ENCODE measurements around the gene INSIG1. TPM values are rescaled to one million over a fixed set of nuclear protein-coding genes. Genes with fewer than 3 reads are reported as not detected.
A peak's percentile ranks its signal among the peaks of the same experiment; 100 is the strongest.

INSIG1 gene
- total and polyA plus RNA-seq, 12 donors = 9.9 to 249 (median 56.1) TPM

DNA sequence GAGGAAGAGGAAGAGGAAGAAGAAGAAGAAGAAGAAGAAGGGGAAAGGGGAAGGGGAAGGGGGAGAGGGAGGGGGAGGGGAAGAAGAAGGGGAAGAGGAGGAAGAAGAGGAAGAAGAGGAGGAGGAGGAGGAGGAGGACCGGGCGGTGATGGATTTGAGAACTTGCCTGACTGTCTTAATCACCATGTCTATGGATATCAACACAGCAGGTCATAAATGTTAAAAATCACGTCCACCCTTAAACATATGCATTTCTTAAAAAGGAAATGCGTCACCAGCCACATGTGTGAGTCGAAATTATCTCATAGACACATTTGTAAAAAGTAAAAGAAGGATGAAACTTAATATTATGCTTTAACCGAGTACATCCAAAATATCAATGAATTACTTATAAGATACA is 42.1 kb upstream of the INSIG1 start:
- 74 to 86% (median 78%) methylated on average over 6 of the region's 6 CpGs for WGBS, 4 donors
- Histone ChIP-seq H3K4me3 (no peak overlapping the region), H3K36me3 (replicated peaks in 1 of 2) (no peaks in the 10 kb centered on the region), H3K9me3 (replicated peaks in 1 of 3) (no peaks in the 10 kb centered on the region), H3K4me1 (replicated peaks in 1 of 2) (no peaks in the 10 kb centered on the region), H3K27ac (no peak overlapping the region), H3K27me3 (peaks cover 4% of the 10 kb centered on the region)
- intact Hi-C loops (cut with DNase I) = no loop called here
- TF ChIP-seq POLR2A (IDR thresholded peaks at IDR 0.05) = no peak
- TF ChIP-seq, protein P1, sequence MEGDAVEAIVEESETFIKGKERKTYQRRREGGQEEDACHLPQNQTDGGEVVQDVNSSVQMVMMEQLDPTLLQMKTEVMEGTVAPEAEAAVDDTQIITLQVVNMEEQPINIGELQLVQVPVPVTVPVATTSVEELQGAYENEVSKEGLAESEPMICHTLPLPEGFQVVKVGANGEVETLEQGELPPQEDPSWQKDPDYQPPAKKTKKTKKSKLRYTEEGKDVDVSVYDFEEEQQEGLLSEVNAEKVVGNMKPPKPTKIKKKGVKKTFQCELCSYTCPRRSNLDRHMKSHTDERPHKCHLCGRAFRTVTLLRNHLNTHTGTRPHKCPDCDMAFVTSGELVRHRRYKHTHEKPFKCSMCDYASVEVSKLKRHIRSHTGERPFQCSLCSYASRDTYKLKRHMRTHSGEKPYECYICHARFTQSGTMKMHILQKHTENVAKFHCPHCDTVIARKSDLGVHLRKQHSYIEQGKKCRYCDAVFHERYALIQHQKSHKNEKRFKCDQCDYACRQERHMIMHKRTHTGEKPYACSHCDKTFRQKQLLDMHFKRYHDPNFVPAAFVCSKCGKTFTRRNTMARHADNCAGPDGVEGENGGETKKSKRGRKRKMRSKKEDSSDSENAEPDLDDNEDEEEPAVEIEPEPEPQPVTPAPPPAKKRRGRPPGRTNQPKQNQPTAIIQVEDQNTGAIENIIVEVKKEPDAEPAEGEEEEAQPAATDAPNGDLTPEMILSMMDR (IDR thresholded peaks at IDR 0.05) = no peak
- DNase-seq = no peak

DNA sequence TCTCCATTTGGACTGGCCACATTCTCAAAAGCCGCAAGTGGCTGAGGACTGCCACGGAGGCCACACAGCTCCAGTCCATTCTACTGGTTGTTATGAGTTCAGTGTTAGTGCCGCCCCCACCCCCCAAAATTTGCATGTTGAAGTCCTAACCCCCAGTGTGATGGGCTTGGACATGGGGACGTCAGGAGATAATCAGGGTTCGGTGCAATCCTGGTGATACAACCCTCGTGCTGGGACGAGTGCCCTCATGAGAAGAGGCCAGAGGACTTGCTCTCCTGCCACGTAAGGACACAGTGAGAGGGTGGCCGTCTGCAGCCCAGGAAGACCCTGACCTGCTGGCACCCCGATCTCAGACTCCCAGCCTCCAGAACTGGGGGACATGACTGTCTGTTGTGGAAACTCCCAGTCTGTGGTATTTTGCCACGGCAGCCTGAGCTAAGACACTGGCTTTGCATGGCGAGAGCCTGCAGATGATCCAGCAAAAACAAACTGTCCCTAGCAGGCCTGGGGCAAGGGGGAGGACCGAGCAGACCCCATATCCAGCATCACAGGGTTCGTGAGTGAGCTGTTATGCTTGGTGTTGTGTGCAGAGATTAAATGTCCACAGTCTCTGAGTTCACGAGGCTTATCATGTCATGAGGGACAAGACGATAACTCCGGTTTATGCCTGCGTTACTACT is 41.5 kb upstream of the INSIG1 start:
- no peaks in the 10 kb centered on the region for H3K9me3 ChIP-seq (replicated peaks in 1 of 3)
- 75 to 86% (median 84%) methylated on average over 14 to 18 of the region's 18 CpGs for WGBS, 4 donors
- intact Hi-C loops (cut with DNase I) = no loop called here
- no peaks in the 10 kb centered on the region for H3K4me1 ChIP-seq (replicated peaks in 1 of 2)
- no peaks in the 10 kb centered on the region for H3K36me3 ChIP-seq (replicated peaks in 1 of 2)
- no peak for TF ChIP-seq POLR2A (IDR thresholded peaks at IDR 0.05)
- TF ChIP-seq, protein P1 (IDR thresholded peaks at IDR 0.05) = no peak
- H3K4me3 ChIP-seq = no peak overlapping the region
- no peak overlapping the region for H3K27ac ChIP-seq
- DNase-seq = no peak
- H3K27me3 ChIP-seq = no peaks in the 10 kb centered on the region

DNA sequence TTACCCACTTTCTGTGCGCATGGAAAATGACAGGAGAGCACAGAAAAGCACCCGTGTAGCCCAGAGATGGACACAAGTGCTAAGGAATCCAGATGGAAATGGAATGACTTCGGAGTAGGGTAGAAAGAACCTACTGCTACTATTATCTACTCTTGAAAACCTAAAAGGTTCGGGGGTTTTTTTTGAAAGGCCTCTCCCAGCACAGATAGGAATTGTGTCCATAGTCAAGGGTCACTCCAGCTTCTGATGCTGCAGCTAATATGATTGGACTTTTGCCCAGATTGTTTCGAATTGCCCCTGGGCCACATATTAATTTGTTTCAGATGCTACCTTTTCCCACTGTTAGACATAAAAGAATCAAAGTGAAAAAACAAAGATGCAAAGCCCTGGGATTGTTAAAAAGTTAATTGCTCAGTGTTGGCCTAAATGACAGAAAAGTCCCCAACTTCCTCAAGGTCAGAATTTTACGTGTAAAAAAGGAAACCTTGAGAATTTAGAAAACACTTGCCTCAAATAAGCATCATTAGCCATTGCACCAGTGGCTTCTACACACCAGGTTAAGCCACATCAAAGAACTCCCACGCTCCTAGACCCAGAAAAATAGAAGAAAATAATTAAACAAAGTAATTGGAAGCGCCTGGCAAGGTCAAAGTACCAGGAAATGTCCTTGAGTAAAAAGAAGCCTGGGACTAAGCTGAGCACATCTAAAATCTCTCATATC is 40.8 kb upstream of the INSIG1 start:
- intact Hi-C loops (cut with DNase I) = no loop called here
- no peak for TF ChIP-seq POLR2A (IDR thresholded peaks at IDR 0.05)
- TF ChIP-seq, protein P1 (IDR thresholded peaks at IDR 0.05) = no peak
- WGBS, 4 donors = 51 to 70% (median 65%) methylated on average over 8 of the region's 8 CpGs

DNA sequence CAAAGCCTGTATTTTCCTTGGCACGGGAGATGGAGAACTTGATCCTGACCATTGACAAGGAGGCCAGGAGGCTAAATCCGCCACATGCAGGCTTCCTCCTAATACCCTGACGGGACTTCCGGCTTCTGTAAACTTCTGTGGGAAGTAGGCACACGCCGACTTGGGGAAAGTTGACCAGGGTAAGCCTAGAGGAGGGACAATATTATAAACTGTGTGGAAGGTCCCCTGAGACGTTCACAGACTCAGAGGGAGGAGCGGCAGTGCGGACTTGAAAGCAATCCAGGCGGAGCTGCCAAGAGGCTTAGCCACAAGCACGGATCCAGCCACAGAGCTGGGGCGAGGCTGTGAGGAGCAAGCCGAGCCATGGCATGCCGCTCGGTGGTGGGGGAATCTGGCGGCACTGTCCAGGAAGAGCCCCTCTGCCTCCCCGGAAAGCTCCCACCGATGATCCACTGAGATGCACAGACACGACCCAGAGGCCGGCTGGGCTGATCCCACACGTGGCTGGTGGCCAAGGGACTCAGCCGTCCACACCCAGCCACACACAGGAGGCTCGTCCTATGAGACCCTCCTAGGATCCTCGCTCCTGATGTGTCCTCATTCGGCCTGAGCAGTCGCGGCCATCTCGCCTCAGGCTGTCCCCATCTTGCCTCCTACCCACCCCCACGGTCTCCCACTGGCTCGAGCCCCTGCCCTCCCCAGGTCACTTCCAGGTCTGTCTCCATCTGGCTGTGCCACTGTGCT is 40.0 kb upstream of the INSIG1 start:
- TF ChIP-seq POLR2A (IDR thresholded peaks at IDR 0.05) = no peak
- TF ChIP-seq, protein P1 (IDR thresholded peaks at IDR 0.05) = no peak
- Histone ChIP-seq H3K27ac (peak overlapping the region in 1 of 5 donors; percentile 73), H3K4me3 (no peak overlapping the region), H3K27me3 (no peaks in the 10 kb centered on the region), H3K4me1 (replicated peaks in 1 of 2) (no peaks in the 10 kb centered on the region), H3K9me3 (replicated peaks in 1 of 3) (no peaks in the 10 kb centered on the region), H3K36me3 (replicated peaks in 1 of 2) (no peaks in the 10 kb centered on the region)
- peak in 6 of 7 donors; percentile 18 to 59 (median 36) for DNase-seq
- intact Hi-C loops (cut with DNase I) = no loop called here
- WGBS, 4 donors = 71 to 79% (median 72%) methylated on average over 23 to 30 of the region's 30 CpGs

More for the DNA sequence above, 40.8 kb upstream of the INSIG1 start:
- Histone ChIP-seq H3K27me3 (no peaks in the 10 kb centered on the region), H3K36me3 (replicated peaks in 1 of 2) (no peaks in the 10 kb centered on the region), H3K4me3 (no peak overlapping the region), H3K27ac (no peak overlapping the region), H3K4me1 (replicated peaks in 1 of 2) (no peaks in the 10 kb centered on the region), H3K9me3 (replicated peaks in 1 of 3) (no peaks in the 10 kb centered on the region)
- DNase-seq = no peak

Data from adrenal gland (tissue), 12 donors.